ENCODE results near the gene PCDH9. TPM values are rescaled to one million over a fixed set of nuclear protein-coding genes. Genes with fewer than 3 reads are reported as not detected.
A peak's percentile ranks its signal among the peaks of the same experiment; 100 is the strongest.

Gene PCDH9
- total RNA-seq, 1 donor from 2014 or later, result 14.7 TPM

- H3K27me3 ChIP-seq (ENCODE audit: low read depth), result no peaks in the 10 kb centered on the region
- intact Hi-C loops (cut with micrococcal nuclease), result no loop called here
- no peak for DNase-seq
- no peak overlapping the region for H3K27ac ChIP-seq (replicated peaks)
- TF ChIP-seq CTCF (IDR thresholded peaks at IDR 0.05; ENCODE audit: borderline replicate concordance), result no peak
- no peak overlapping the region for H3K4me3 ChIP-seq
- H3K9me3 ChIP-seq (replicated peaks), result no peaks in the 10 kb centered on the region
- H3K4me1 ChIP-seq, result no peaks in the 10 kb centered on the region
- no peaks in the 10 kb centered on the region for H3K36me3 ChIP-seq
These were observed 385.2 kb downstream of the PCDH9 start for GRCh38 chr13:66844933-66845332.

GRCh38 chr13:66842766-66843165, 387.4 kb downstream of the PCDH9 start:
- no peak for DNase-seq
- intact Hi-C loops (cut with micrococcal nuclease), result no loop called here

GRCh38 chr13:66840621-66841020, 389.5 kb downstream of the PCDH9 start:
- Histone ChIP-seq H3K9me3 (replicated peaks) (no peaks in the 10 kb centered on the region), H3K4me3 (no peak overlapping the region), H3K27ac (replicated peaks) (no peak overlapping the region), H3K27me3 (ENCODE audit: low read depth) (no peaks in the 10 kb centered on the region), H3K36me3 (no peaks in the 10 kb centered on the region), H3K4me1 (peaks cover 3% of the 10 kb centered on the region)
- intact Hi-C loops (cut with micrococcal nuclease), result no loop called here
- no peak for DNase-seq
- no peak for TF ChIP-seq CTCF (IDR thresholded peaks at IDR 0.05; ENCODE audit: borderline replicate concordance)

More at GRCh38 chr13:66842766-66843165, 387.4 kb downstream of the PCDH9 start:
- no peak overlapping the region for H3K4me3 ChIP-seq
- no peaks in the 10 kb centered on the region for H3K36me3 ChIP-seq
- H3K27ac ChIP-seq (replicated peaks), result no peak overlapping the region
- H3K27me3 ChIP-seq (ENCODE audit: low read depth), result no peaks in the 10 kb centered on the region
- no peaks in the 10 kb centered on the region for H3K4me1 ChIP-seq
- H3K9me3 ChIP-seq (replicated peaks), result no peaks in the 10 kb centered on the region
- TF ChIP-seq CTCF (IDR thresholded peaks at IDR 0.05; ENCODE audit: borderline replicate concordance), result no peak

GRCh38 chr13:66837246-66837645, 392.9 kb downstream of the PCDH9 start:
- Histone ChIP-seq H3K4me3 (peak overlapping the region; percentile 27), H3K27me3 (ENCODE audit: low read depth) (no peaks in the 10 kb centered on the region), H3K9me3 (replicated peaks) (no peaks in the 10 kb centered on the region), H3K27ac (replicated peaks) (peak overlapping the region; percentile 64), H3K36me3 (no peaks in the 10 kb centered on the region), H3K4me1 (peaks cover 20% of the 10 kb centered on the region)
- intact Hi-C loops (cut with micrococcal nuclease), result no loop called here
- no peak for DNase-seq
- no peak for TF ChIP-seq CTCF (IDR thresholded peaks at IDR 0.05; ENCODE audit: borderline replicate concordance)

GRCh38 chr13:66835040-66835628, 395.0 kb downstream of the PCDH9 start:
- peak overlapping the region; percentile 64 for H3K27ac ChIP-seq (replicated peaks)
- H3K4me3 ChIP-seq, result peak overlapping the region; percentile 5
- no peaks in the 10 kb centered on the region for H3K36me3 ChIP-seq
- intact Hi-C loops (cut with micrococcal nuclease), result no loop called here
- DNase-seq, result peak; percentile 84
- H3K4me1 ChIP-seq, result peaks cover 20% of the 10 kb centered on the region
- no peaks in the 10 kb centered on the region for H3K27me3 ChIP-seq (ENCODE audit: low read depth)
- no peaks in the 10 kb centered on the region for H3K9me3 ChIP-seq (replicated peaks)
- TF ChIP-seq CTCF (IDR thresholded peaks at IDR 0.05; ENCODE audit: borderline replicate concordance), result peak; percentile 28
